WTC11 (cell line): Measurements from ENCODE around the gene CYBA. TPM values are rescaled to one million over a fixed set of nuclear protein-coding genes. Genes with fewer than 3 reads are reported as not detected.
A peak's percentile ranks its signal among the peaks of the same experiment; 100 is the strongest.

Source experiments
- ATAC-seq: fragments of 200-7000 bp; cut with Tn5 transposase; 2 replicates; pipeline ENCODE4 v1.10.0; 2021; ENCODE audit warnings: mild to moderate bottlenecking, moderate library complexity
- CTCF ChIA-PET: fragments of 300-600 bp; sonication (Branson Sonifier 250); formaldehyde crosslinking; loops from one replicate; lab custom pipeline; 2021; ENCODE audit warnings: antibody characterized with exemption; lab: Charles Lee
- POLR2A ChIA-PET: fragments of 350-600 bp; sonication (Branson Sonifier 250); formaldehyde crosslinking; loops from one replicate; lab custom pipeline; 2021; ENCODE audit warnings: antibody characterized with exemption; lab: Charles Lee
- DNase-seq: peaks from one replicate; pipeline ENCODE4 v3.0.0; 2021; ENCODE audit warnings: low spot score
- H3K27ac Mint-ChIP-seq: 2 replicates; pipeline ENCODE4 v1.8.0; 2021; ENCODE audit warnings: mixed read lengths
- H3K27me3 Mint-ChIP-seq: 2 replicates; pipeline ENCODE4 v1.8.0; 2021; ENCODE audit warnings: low read depth, mild to moderate bottlenecking, moderate library complexity, mixed read lengths
- H3K36me3 Mint-ChIP-seq: 2 replicates; pipeline ENCODE4 v1.8.0; 2021; ENCODE audit warnings: mixed read lengths
- H3K4me1 Mint-ChIP-seq: 2 replicates; pipeline ENCODE4 v1.8.0; 2022; ENCODE audit warnings: mixed read lengths
- H3K4me3 Mint-ChIP-seq: 2 replicates; pipeline ENCODE4 v1.8.0; 2021; ENCODE audit warnings: mild to moderate bottlenecking, moderate library complexity, mixed read lengths
- H3K9me3 Mint-ChIP-seq: 2 replicates; pipeline ENCODE4 v1.8.0; 2021; ENCODE audit warnings: mixed read lengths
- ELF4 ChIP-seq: sonication (generic); formaldehyde crosslinking; IDR thresholded peaks from 2 replicates; pipeline ENCODE4 v1.8.1; 2022; ENCODE audit warnings: low read depth, mild to moderate bottlenecking, moderate library complexity, missing genetic modification reagents
- ESRRA ChIP-seq: sonication (generic); formaldehyde crosslinking; IDR thresholded peaks from 2 replicates; pipeline ENCODE4 v1.8.1; 2022; ENCODE audit warnings: mild to moderate bottlenecking, missing genetic modification reagents, borderline replicate concordance
- FOXJ3 ChIP-seq: sonication (generic); formaldehyde crosslinking; IDR thresholded peaks from 2 replicates; pipeline ENCODE4 v1.9.0; 2021; ENCODE audit warnings: missing genetic modification reagents, mild to moderate bottlenecking, borderline replicate concordance
- FOXK1 ChIP-seq: sonication (generic); formaldehyde crosslinking; IDR thresholded peaks from 2 replicates; pipeline ENCODE4 v1.8.0; 2022; ENCODE audit warnings: mild to moderate bottlenecking, moderate library complexity, missing genetic modification reagents
- HMGXB4 ChIP-seq: sonication (generic); formaldehyde crosslinking; IDR thresholded peaks from 2 replicates; pipeline ENCODE4 v1.8.1; 2023; ENCODE audit warnings: mild to moderate bottlenecking, moderate library complexity, missing genetic modification reagents
- KAT7 ChIP-seq: sonication (generic); formaldehyde crosslinking; IDR thresholded peaks from 2 replicates; pipeline ENCODE4 v1.8.1; 2023; ENCODE audit warnings: missing genetic modification reagents, mild to moderate bottlenecking, borderline replicate concordance
- MXD4 ChIP-seq: fragments of 250-450 bp; sonication (Bioruptor Pico); IDR thresholded peaks from 2 replicates; pipeline ENCODE4 v1.8.0; 2021; ENCODE audit warnings: mild to moderate bottlenecking, moderate library complexity, borderline replicate concordance
- NFYB ChIP-seq: sonication (generic); formaldehyde crosslinking; conservative IDR thresholded peaks from 2 replicates; pipeline ENCODE4 v1.8.0; 2022; ENCODE audit warnings: low read depth, missing genetic modification reagents
- NR2C2 ChIP-seq: sonication (generic); formaldehyde crosslinking; IDR thresholded peaks from 2 replicates; pipeline ENCODE4 v1.8.0; 2022; ENCODE audit warnings: mild to moderate bottlenecking, missing genetic modification reagents
- OVOL2 ChIP-seq: fragments of 250-450 bp; sonication (Bioruptor Pico); IDR thresholded peaks from 2 replicates; pipeline ENCODE4 v1.9.0; 2021; ENCODE audit warnings: mild to moderate bottlenecking, borderline replicate concordance
- PREB ChIP-seq: sonication (generic); formaldehyde crosslinking; IDR thresholded peaks from 2 replicates; pipeline ENCODE4 v1.8.1; 2022; ENCODE audit warnings: mild to moderate bottlenecking, missing genetic modification reagents, moderate library complexity, borderline replicate concordance
- RELA ChIP-seq: sonication (generic); formaldehyde crosslinking; IDR thresholded peaks from 2 replicates; pipeline ENCODE4 v1.8.1; 2022; ENCODE audit warnings: missing genetic modification reagents, mild to moderate bottlenecking, borderline replicate concordance
- SMAD4 ChIP-seq: sonication (generic); formaldehyde crosslinking; IDR thresholded peaks from 2 replicates; pipeline ENCODE4 v1.8.0; 2022; ENCODE audit warnings: mild to moderate bottlenecking, missing genetic modification reagents
- SOX15 ChIP-seq: fragments of 250-450 bp; sonication (Bioruptor Pico); IDR thresholded peaks from 2 replicates; pipeline ENCODE4 v1.9.0; 2021; ENCODE audit warnings: mild to moderate bottlenecking
- SP1 ChIP-seq: sonication (generic); formaldehyde crosslinking; conservative IDR thresholded peaks from 2 replicates; pipeline ENCODE4 v1.8.1; 2022; ENCODE audit warnings: missing genetic modification reagents
- TEAD4 ChIP-seq: sonication (generic); formaldehyde crosslinking; IDR thresholded peaks from 2 replicates; pipeline ENCODE4 v1.8.0; 2022; ENCODE audit warnings: mild to moderate bottlenecking, missing genetic modification reagents
- ZBTB21 ChIP-seq: sonication (generic); formaldehyde crosslinking; IDR thresholded peaks from 2 replicates; pipeline ENCODE4 v1.8.1; 2023; ENCODE audit warnings: mild to moderate bottlenecking, missing genetic modification reagents, borderline replicate concordance
- ZNF138 ChIP-seq: sonication (generic); formaldehyde crosslinking; conservative IDR thresholded peaks from 2 replicates; pipeline ENCODE4 v1.8.1; 2022; ENCODE audit warnings: mild to moderate bottlenecking, moderate library complexity, missing genetic modification reagents
- ZNF219 ChIP-seq: sonication (generic); formaldehyde crosslinking; IDR thresholded peaks from 2 replicates; pipeline ENCODE4 v1.8.0; 2023; ENCODE audit warnings: missing genetic modification reagents, mild to moderate bottlenecking, borderline replicate concordance
- ZNF317 ChIP-seq: sonication (generic); formaldehyde crosslinking; IDR thresholded peaks from 2 replicates; pipeline ENCODE4 v1.8.1; 2023; ENCODE audit warnings: low read depth, mild to moderate bottlenecking, moderate library complexity, missing genetic modification reagents, borderline replicate concordance
- ZNF416 ChIP-seq: fragments of 250-450 bp; sonication (Bioruptor Pico); IDR thresholded peaks from 2 replicates; pipeline ENCODE4 v1.9.0; 2021; ENCODE audit warnings: mild to moderate bottlenecking, inconsistent platforms
- total RNA-seq: library from RNA; stranded (reverse); gene quantifications from 3 replicates; pipeline ENCODE4 v1.2.3, GENCODE V29; 2021
- TF ChIP-seq, protein P1 (sequence below): sonication (generic); formaldehyde crosslinking; IDR thresholded peaks from 2 replicates; pipeline ENCODE4 v1.8.0; 2023; ENCODE audit warnings: mild to moderate bottlenecking, missing genetic modification reagents
- TF ChIP-seq, protein P2 (sequence below): sonication (generic); formaldehyde crosslinking; IDR thresholded peaks from 2 replicates; pipeline ENCODE4 v1.8.0; 2022; ENCODE audit warnings: mild to moderate bottlenecking, missing genetic modification reagents
- TF ChIP-seq, protein P3 (sequence below): sonication (generic); formaldehyde crosslinking; IDR thresholded peaks from 2 replicates; pipeline ENCODE4 v1.8.1; 2022; ENCODE audit warnings: mild to moderate bottlenecking, moderate library complexity, missing genetic modification reagents
- TF ChIP-seq, protein P4 (sequence below): fragments of 250-450 bp; sonication (Bioruptor Pico); IDR thresholded peaks from 2 replicates; pipeline ENCODE4 v1.9.0; 2021; ENCODE audit warnings: mild to moderate bottlenecking, borderline replicate concordance

CYBA gene
- total RNA-seq, 1 experiment from 2014 or later, result 169 TPM

- ChIA-PET POLR2A (no interaction called here), CTCF (interaction anchor here (0.6 to 3.4 kb wide), 17 partner anchors 9 to 212 kb away, joined by 3 to 17 read pairs (median 4); partner anchors contain the start of gene ZC3H18)
- H3K9me3 Mint-ChIP-seq, result no peaks in the 10 kb centered on the region
- H3K27me3 Mint-ChIP-seq, result peaks cover 10% of the 10 kb centered on the region
- peaks cover 35% of the 10 kb centered on the region for H3K4me1 Mint-ChIP-seq
- no peak overlapping the region for H3K27ac Mint-ChIP-seq
- H3K4me3 Mint-ChIP-seq, result peak overlapping the region; percentile 69
- peak; percentile 87 for DNase-seq
- peaks cover 10% of the 10 kb centered on the region; the same call in 1 of the 2 replicates for H3K36me3 Mint-ChIP-seq
- ATAC-seq, result peak; percentile 63
- TF ChIP-seq FOXJ3 (CRISPR knock-in tag) (no peak), RELA (peak; percentile 12; the same call in 1 of the 2 replicates), NR2C2 (CRISPR knock-in tag) (no peak), ZBTB21 (no peak), SP1 (CRISPR knock-in tag) (peak; percentile 74), NFYB (CRISPR knock-in tag) (no peak), MXD4 (no peak), SMAD4 (CRISPR knock-in tag) (0 out of 2 replicates have a peak, but pooled peaks have one; percentile 7), ZNF416 (no peak), ESRRA (0 out of 2 replicates have a peak, but pooled peaks have one; percentile 24), KAT7 (CRISPR knock-in tag) (peak; percentile 54; the same call in 1 of the 2 replicates), TEAD4 (CRISPR knock-in tag) (no peak), ELF4 (CRISPR knock-in tag) (0 out of 2 replicates have a peak, but pooled peaks have one; percentile 46), ZNF317 (CRISPR knock-in tag) (no peak), HMGXB4 (peak; percentile 77; the same call in 1 of the 2 replicates), ZNF138 (no peak), OVOL2 (CRISPR knock-in tag) (no peak), ZNF219 (CRISPR knock-in tag) (0 out of 2 replicates have a peak, but pooled peaks have one; percentile 14), PREB (CRISPR knock-in tag) (no peak), FOXK1 (CRISPR knock-in tag) (peak; percentile 25; the same call in 1 of the 2 replicates), SOX15 (CRISPR knock-in tag) (no peak)
- TF ChIP-seq, protein P1, sequence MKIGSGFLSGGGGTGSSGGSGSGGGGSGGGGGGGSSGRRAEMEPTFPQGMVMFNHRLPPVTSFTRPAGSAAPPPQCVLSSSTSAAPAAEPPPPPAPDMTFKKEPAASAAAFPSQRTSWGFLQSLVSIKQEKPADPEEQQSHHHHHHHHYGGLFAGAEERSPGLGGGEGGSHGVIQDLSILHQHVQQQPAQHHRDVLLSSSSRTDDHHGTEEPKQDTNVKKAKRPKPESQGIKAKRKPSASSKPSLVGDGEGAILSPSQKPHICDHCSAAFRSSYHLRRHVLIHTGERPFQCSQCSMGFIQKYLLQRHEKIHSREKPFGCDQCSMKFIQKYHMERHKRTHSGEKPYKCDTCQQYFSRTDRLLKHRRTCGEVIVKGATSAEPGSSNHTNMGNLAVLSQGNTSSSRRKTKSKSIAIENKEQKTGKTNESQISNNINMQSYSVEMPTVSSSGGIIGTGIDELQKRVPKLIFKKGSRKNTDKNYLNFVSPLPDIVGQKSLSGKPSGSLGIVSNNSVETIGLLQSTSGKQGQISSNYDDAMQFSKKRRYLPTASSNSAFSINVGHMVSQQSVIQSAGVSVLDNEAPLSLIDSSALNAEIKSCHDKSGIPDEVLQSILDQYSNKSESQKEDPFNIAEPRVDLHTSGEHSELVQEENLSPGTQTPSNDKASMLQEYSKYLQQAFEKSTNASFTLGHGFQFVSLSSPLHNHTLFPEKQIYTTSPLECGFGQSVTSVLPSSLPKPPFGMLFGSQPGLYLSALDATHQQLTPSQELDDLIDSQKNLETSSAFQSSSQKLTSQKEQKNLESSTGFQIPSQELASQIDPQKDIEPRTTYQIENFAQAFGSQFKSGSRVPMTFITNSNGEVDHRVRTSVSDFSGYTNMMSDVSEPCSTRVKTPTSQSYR, result 0 out of 2 replicates have a peak, but pooled peaks have one; percentile 33
- TF ChIP-seq, protein P2, sequence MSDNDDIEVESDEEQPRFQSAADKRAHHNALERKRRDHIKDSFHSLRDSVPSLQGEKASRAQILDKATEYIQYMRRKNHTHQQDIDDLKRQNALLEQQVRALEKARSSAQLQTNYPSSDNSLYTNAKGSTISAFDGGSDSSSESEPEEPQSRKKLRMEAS (CRISPR knock-in tag), result peak; percentile 66
- TF ChIP-seq, protein P3, sequence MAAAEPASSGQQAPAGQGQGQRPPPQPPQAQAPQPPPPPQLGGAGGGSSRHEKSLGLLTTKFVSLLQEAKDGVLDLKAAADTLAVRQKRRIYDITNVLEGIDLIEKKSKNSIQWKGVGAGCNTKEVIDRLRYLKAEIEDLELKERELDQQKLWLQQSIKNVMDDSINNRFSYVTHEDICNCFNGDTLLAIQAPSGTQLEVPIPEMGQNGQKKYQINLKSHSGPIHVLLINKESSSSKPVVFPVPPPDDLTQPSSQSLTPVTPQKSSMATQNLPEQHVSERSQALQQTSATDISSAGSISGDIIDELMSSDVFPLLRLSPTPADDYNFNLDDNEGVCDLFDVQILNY (CRISPR knock-in tag), result 0 out of 2 replicates have a peak, but pooled peaks have one; percentile 26
- TF ChIP-seq, protein P4, sequence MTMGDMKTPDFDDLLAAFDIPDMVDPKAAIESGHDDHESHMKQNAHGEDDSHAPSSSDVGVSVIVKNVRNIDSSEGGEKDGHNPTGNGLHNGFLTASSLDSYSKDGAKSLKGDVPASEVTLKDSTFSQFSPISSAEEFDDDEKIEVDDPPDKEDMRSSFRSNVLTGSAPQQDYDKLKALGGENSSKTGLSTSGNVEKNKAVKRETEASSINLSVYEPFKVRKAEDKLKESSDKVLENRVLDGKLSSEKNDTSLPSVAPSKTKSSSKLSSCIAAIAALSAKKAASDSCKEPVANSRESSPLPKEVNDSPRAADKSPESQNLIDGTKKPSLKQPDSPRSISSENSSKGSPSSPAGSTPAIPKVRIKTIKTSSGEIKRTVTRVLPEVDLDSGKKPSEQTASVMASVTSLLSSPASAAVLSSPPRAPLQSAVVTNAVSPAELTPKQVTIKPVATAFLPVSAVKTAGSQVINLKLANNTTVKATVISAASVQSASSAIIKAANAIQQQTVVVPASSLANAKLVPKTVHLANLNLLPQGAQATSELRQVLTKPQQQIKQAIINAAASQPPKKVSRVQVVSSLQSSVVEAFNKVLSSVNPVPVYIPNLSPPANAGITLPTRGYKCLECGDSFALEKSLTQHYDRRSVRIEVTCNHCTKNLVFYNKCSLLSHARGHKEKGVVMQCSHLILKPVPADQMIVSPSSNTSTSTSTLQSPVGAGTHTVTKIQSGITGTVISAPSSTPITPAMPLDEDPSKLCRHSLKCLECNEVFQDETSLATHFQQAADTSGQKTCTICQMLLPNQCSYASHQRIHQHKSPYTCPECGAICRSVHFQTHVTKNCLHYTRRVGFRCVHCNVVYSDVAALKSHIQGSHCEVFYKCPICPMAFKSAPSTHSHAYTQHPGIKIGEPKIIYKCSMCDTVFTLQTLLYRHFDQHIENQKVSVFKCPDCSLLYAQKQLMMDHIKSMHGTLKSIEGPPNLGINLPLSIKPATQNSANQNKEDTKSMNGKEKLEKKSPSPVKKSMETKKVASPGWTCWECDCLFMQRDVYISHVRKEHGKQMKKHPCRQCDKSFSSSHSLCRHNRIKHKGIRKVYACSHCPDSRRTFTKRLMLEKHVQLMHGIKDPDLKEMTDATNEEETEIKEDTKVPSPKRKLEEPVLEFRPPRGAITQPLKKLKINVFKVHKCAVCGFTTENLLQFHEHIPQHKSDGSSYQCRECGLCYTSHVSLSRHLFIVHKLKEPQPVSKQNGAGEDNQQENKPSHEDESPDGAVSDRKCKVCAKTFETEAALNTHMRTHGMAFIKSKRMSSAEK, result no peak
Measured at GRCh38 chr16:88634141-88634993, 16.5 kb downstream of the CYBA start.
